CD4-positive, alpha-beta T cell (primary cell): ENCODE results near the gene TJP1. TPM values are rescaled to one million over a fixed set of nuclear protein-coding genes. Genes with fewer than 3 reads are reported as not detected.
"Not testable (repeated sequence)": the region's sequence is repeated elsewhere in the genome, so short reads cannot be mapped to it uniquely, and the experiment has no call there.

Experiments
- ATAC-seq: fragments of 200-7000 bp; cut with Tn5 transposase; one replicate; pipeline ENCODE4 v1.10.0; 2022; ENCODE audit warnings: mild to moderate bottlenecking; ENCODE audit not compliant: poor library complexity
- CTCF ChIA-PET: fragments of 350-600 bp; sonication (Branson Sonifier 250); formaldehyde crosslinking; loops from one replicate; lab custom pipeline; 2021; ENCODE audit warnings: antibody characterized with exemption, inconsistent platforms; lab: Charles Lee
- POLR2A ChIA-PET: fragments of 350-600 bp; sonication (Branson Sonifier 250); formaldehyde crosslinking; loops from one replicate; lab custom pipeline; 2021; ENCODE audit warnings: antibody characterized with exemption, inconsistent platforms; lab: Charles Lee
- DNase-seq, 14 experiments: peaks; one replicate each; pipeline ENCODE4 v3.0.0-alpha.2; 2013 to 2020; ENCODE audit warnings: mixed read lengths in 2 of 14
- H3K27ac ChIP-seq, 2 donors: one replicate each; pipeline versions ENCODE4 v1.5.1 to v1.7.0; 2013; ENCODE audit warnings: low read length in 2 of 2, low read depth in 1 of 2, mild to moderate bottlenecking in 1 of 2
- H3K27me3 ChIP-seq, 2 experiments: 1 replicate in 1 of 2; 2 replicates in 1 of 2; pipeline versions ENCODE4 v1.6.1 to v1.7.0; 2013; ENCODE audit warnings: low read length in 2 of 2, control low read depth in 1 of 2, mild to moderate bottlenecking in 1 of 2, moderate library complexity in 1 of 2; ENCODE audit not compliant: insufficient read depth in 2 of 2, control insufficient read depth in 1 of 2
- H3K36me3 ChIP-seq: one replicate; pipeline ENCODE4 v1.6.1; 2013; ENCODE audit warnings: low read length, control low read depth; ENCODE audit not compliant: insufficient read depth
- H3K4me1 ChIP-seq: one replicate; pipeline ENCODE4 v1.6.1; 2013; ENCODE audit warnings: low read length, control low read depth; ENCODE audit not compliant: insufficient read depth
- H3K4me3 ChIP-seq: one replicate; pipeline ENCODE4 v1.5.1; 2013; ENCODE audit warnings: mild to moderate bottlenecking, low read length, moderate library complexity
- H3K9me3 ChIP-seq, 2 experiments: 1 replicate in 1 of 2; 2 replicates in 1 of 2; pipeline versions ENCODE4 v1.6.1 to v1.7.0; 2013; ENCODE audit warnings: low read length in 2 of 2, mild to moderate bottlenecking in 2 of 2, control low read depth in 1 of 2, moderate library complexity in 1 of 2; ENCODE audit not compliant: control insufficient read depth in 1 of 2, insufficient read depth in 1 of 2
- H3K27ac Mint-ChIP-seq: one replicate; pipeline ENCODE4 v1.8.0; 2020; ENCODE audit warnings: mixed read lengths
- H3K27me3 Mint-ChIP-seq: one replicate; pipeline ENCODE4 v1.8.0; 2021; ENCODE audit warnings: mixed read lengths
- H3K36me3 Mint-ChIP-seq: one replicate; pipeline ENCODE4 v1.8.0; 2021; ENCODE audit warnings: low read depth, mixed read lengths
- H3K4me1 Mint-ChIP-seq: one replicate; pipeline ENCODE4 v1.8.0; 2021; ENCODE audit warnings: low read depth, mixed read lengths
- H3K4me3 Mint-ChIP-seq: one replicate; pipeline ENCODE4 v1.8.0; 2020; ENCODE audit warnings: mild to moderate bottlenecking, mixed read lengths
- H3K9me3 Mint-ChIP-seq: one replicate; pipeline ENCODE4 v1.8.0; 2020; ENCODE audit warnings: mixed read lengths
- intact Hi-C, 2 experiments: fragments of 100-400 bp; cut with DNase I in 1 of 2; cut with micrococcal nuclease in 1 of 2; formaldehyde crosslinking; loops; one replicate each; pipeline versions ENCODE4 v1.15.1 to v1.9.0; 2023 to 2025; cut with DNase I, micrococcal nuclease
- total RNA-seq, 174 experiments: library from RNA in 2 of 174; stranded (reverse) in 2 of 174; gene quantifications; one replicate each; pipeline ENCODE4 v1.2.3 and lab custom pipeline; 2021 to 2026
- TF ChIP-seq, protein P1 (sequence below): fragments of 200-600 bp; IDR thresholded peaks from one replicate; pipeline ENCODE4 v1.8.0; 2022; ENCODE audit warnings: antibody characterized with exemption, mild to moderate bottlenecking

TJP1 gene
- total RNA-seq, 2 experiments from 2014 or later: not detected

DNA sequence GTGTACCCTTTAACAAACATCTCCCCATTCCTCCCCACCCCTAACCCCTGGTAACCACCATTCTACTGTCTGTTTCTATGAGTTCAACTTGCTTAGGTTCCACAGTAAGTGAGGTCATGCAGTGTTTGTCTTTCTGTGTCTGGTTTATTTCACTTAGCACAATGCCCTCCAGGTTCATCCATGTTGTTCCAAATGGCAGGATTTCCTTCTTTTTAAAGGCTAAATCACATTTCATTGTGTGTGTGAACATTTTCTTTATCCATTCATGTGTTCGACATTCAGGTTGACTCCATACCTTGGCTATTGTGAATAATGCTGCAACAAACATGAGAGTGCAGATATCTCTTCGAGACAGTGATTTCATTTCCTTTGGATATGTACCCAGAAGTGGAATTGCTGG lies 62.7 kb downstream of the TJP1 start:
- Histone ChIP-seq H3K9me3 (no peaks in the 10 kb centered on the region), H3K27me3 (no peaks in the 10 kb centered on the region), H3K4me1 (no peaks in the 10 kb centered on the region), H3K36me3 (no peaks in the 10 kb centered on the region), H3K27ac (no peak overlapping the region), H3K4me3 (no peak overlapping the region)
- no peaks in the 10 kb centered on the region for H3K36me3 Mint-ChIP-seq
- ChIA-PET CTCF (no interaction called here), POLR2A (no interaction called here)
- H3K27ac Mint-ChIP-seq: no peak overlapping the region
- TF ChIP-seq, protein P1, sequence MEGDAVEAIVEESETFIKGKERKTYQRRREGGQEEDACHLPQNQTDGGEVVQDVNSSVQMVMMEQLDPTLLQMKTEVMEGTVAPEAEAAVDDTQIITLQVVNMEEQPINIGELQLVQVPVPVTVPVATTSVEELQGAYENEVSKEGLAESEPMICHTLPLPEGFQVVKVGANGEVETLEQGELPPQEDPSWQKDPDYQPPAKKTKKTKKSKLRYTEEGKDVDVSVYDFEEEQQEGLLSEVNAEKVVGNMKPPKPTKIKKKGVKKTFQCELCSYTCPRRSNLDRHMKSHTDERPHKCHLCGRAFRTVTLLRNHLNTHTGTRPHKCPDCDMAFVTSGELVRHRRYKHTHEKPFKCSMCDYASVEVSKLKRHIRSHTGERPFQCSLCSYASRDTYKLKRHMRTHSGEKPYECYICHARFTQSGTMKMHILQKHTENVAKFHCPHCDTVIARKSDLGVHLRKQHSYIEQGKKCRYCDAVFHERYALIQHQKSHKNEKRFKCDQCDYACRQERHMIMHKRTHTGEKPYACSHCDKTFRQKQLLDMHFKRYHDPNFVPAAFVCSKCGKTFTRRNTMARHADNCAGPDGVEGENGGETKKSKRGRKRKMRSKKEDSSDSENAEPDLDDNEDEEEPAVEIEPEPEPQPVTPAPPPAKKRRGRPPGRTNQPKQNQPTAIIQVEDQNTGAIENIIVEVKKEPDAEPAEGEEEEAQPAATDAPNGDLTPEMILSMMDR: no peak
- DNase-seq (no peak), ATAC-seq (no peak)
- no peaks in the 10 kb centered on the region for H3K4me1 Mint-ChIP-seq
- H3K9me3 Mint-ChIP-seq: no peaks in the 10 kb centered on the region
- peaks cover 65% of the 10 kb centered on the region for H3K27me3 Mint-ChIP-seq
- intact Hi-C loops: no loop called here
- no peak overlapping the region for H3K4me3 Mint-ChIP-seq

DNA sequence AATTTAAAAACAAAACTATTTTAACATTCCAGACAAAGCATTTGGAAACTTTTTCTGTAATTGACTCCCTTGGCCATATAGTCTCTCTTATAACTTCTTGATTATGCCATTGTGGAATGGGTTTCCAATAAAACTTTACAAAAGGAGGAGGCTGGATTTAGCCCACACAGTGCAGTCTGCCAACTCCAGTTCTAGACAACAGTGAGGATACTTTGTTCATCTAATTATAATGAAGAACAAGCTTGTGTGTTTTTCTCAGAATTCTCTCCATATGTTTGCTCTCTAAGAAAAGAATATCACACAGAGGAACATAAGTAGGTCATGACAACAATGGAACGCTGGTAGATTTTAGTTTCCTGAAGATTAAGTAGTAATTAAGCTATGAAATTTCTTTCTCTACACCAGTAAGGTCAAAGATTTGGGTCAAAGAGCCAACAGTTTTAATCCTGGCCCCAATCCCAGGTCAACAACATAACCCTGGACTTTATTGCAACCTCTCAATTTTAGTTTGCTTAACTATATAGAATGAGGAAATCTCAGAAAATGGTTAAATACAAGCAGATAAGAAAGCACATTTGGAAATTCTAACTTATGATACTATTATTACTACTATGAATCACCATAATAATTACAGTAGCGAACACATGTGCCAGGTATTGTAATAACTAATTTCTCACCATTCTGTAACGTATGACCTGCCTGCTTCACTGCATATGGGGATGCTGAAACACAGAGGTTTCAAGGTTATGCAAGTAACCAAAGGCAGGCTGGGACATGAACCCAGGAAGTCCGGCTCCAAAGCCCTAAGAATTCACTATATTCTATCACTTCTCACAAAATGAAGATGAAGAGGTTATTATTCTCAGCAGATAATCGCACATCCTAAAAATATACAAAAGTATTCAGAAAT lies 65.7 kb downstream of the TJP1 start:
- ChIA-PET CTCF (no interaction called here), POLR2A (no interaction called here)
- H3K36me3 ChIP-seq: no peaks in the 10 kb centered on the region
- H3K9me3 ChIP-seq: no peaks in the 10 kb centered on the region
- no peak overlapping the region for H3K27ac ChIP-seq
- DNase-seq (no peak), ATAC-seq (no peak)
- no peak overlapping the region for H3K27ac Mint-ChIP-seq
- H3K9me3 Mint-ChIP-seq: no peaks in the 10 kb centered on the region
- H3K4me3 ChIP-seq: no peak overlapping the region
- intact Hi-C loops: no loop called here
- TF ChIP-seq, protein P1: no peak
- no peak overlapping the region for H3K4me3 Mint-ChIP-seq
- no peaks in the 10 kb centered on the region for H3K4me1 ChIP-seq
- peaks cover 0 to 8% of the 10 kb centered on the region in 2 experiments for H3K27me3 ChIP-seq
- no peaks in the 10 kb centered on the region for H3K4me1 Mint-ChIP-seq
- H3K27me3 Mint-ChIP-seq: peaks cover 64% of the 10 kb centered on the region
- H3K36me3 Mint-ChIP-seq: no peaks in the 10 kb centered on the region

DNA sequence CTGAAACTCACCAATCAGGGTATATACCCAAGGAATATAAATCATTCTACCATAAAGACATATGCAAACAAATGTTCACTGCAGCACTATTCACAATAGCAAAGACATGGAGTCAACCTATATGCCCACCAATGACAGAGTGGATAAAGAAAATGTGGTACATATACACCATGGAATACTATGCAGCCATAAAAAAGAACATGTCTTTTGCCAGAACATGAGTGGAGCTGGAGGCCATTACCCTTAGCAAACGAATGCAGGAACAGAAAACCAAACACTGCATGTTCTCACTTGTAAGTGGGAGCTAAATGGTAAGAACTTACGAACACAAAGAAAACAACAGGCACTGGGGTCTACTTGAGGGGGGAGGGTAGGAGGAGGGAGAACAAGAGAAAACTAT lies 68.3 kb downstream of the TJP1 start:
- H3K4me1 ChIP-seq, H3K27ac Mint-ChIP-seq, H3K9me3 Mint-ChIP-seq, H3K4me1 Mint-ChIP-seq, H3K36me3 ChIP-seq, H3K4me3 Mint-ChIP-seq, ATAC-seq, H3K36me3 Mint-ChIP-seq, DNase-seq, H3K4me3 ChIP-seq, CTCF ChIA-PET, H3K27ac ChIP-seq, intact Hi-C loops, POLR2A ChIA-PET, H3K9me3 ChIP-seq: not testable (repeated sequence)
- peaks cover 2 to 19% of the 10 kb centered on the region in 2 experiments for H3K27me3 ChIP-seq
- peaks cover 73% of the 10 kb centered on the region for H3K27me3 Mint-ChIP-seq
